B cell (primary cell): ENCODE data around the gene NDUFAF2. TPM values are rescaled to one million over a fixed set of nuclear protein-coding genes. Genes with fewer than 3 reads are reported as not detected.

ENCODE experiments used
- ATAC-seq: fragments of 200-7000 bp; cut with Tn5 transposase; one replicate; pipeline ENCODE4 v1.10.0; 2021; ENCODE audit warnings: low read depth, mild to moderate bottlenecking, moderate number of reproducible peaks, moderate library complexity
- CTCF ChIA-PET: fragments of 350-600 bp; sonication (Branson Sonifier 250); formaldehyde crosslinking; loops from one replicate; lab custom pipeline; 2021; ENCODE audit warnings: antibody characterized with exemption, inconsistent platforms; lab: Charles Lee
- POLR2A ChIA-PET: fragments of 350-600 bp; sonication (Branson Sonifier 250); formaldehyde crosslinking; loops from one replicate; lab custom pipeline; 2021; ENCODE audit warnings: antibody characterized with exemption; lab: Charles Lee
- DNase-seq: peaks from one replicate; pipeline ENCODE4 v3.0.0; 2013
- H2AFZ ChIP-seq: 2 replicates; pipeline ENCODE4 v1.6.1; 2012; ENCODE audit warnings: mild to moderate bottlenecking, low read depth, low read length; ENCODE audit not compliant: insufficient read depth, poor library complexity, severe bottlenecking
- H3K27ac ChIP-seq, 2 donors: 1 replicate in 1 of 2; 2 replicates in 1 of 2; pipeline ENCODE4 v1.5.1; 2012 to 2013; ENCODE audit warnings: low read length in 2 of 2, mild to moderate bottlenecking in 2 of 2, moderate library complexity in 1 of 2
- H3K27me3 ChIP-seq, 4 experiments: fragments of 200-600 bp in 1 of 4; sonication (generic) in 1 of 4; replicated peaks in 1 of 4; 1 replicate in 2 of 4; 2 replicates in 2 of 4; pipeline versions ENCODE4 v1.6.1 to v1.7.0; 2013 to 2016; ENCODE audit warnings: low read length in 3 of 4, mild to moderate bottlenecking in 2 of 4, mixed read lengths in 1 of 4, moderate library complexity in 1 of 4; ENCODE audit not compliant: insufficient read depth in 4 of 4, control insufficient read depth in 3 of 4; ENCODE audit errors: control extremely low read depth in 1 of 4
- H3K36me3 ChIP-seq, 2 experiments: replicated peaks in 1 of 2; 1 replicate in 1 of 2; 2 replicates in 1 of 2; pipeline versions ENCODE4 v1.6.1 to v1.7.1; 2013; ENCODE audit warnings: low read length in 1 of 2; ENCODE audit not compliant: insufficient read depth in 2 of 2, control insufficient read depth in 1 of 2; ENCODE audit errors: control extremely low read depth in 1 of 2, extremely low read depth in 1 of 2
- H3K4me1 ChIP-seq, 2 donors: fragments of 200-600 bp in 1 of 2; sonication (generic) in 1 of 2; 1 replicate in 1 of 2; 2 replicates in 1 of 2; pipeline versions ENCODE4 v1.5.1 to v1.6.1; 2013 to 2017; ENCODE audit warnings: low read length in 2 of 2; ENCODE audit not compliant: control insufficient read depth in 2 of 2, insufficient read depth in 2 of 2
- H3K4me2 ChIP-seq: replicated peaks from 2 replicates; pipeline ENCODE3; 2012; ENCODE audit warnings: mild to moderate bottlenecking, low read depth, low read length; ENCODE audit not compliant: poor library complexity, severe bottlenecking
- H3K4me3 ChIP-seq, 5 experiments: fragments of 200-600 bp in 1 of 5; sonication (generic) in 1 of 5; 1 replicate in 3 of 5; 2 replicates in 2 of 5; pipeline versions ENCODE4 v1.5.1 to v1.7.0; 2011 to 2016; ENCODE audit warnings: low read length in 4 of 5, mild to moderate bottlenecking in 4 of 5, low read depth in 2 of 5, control low read depth in 1 of 5, moderate library complexity in 1 of 5; ENCODE audit not compliant: insufficient read depth in 1 of 5; ENCODE audit errors: control extremely low read depth in 1 of 5, extremely low read depth in 1 of 5
- H3K79me2 ChIP-seq: fragments of 200-600 bp; sonication (generic); one replicate; pipeline ENCODE4 v1.6.0; 2016; ENCODE audit warnings: low read length; ENCODE audit not compliant: control insufficient read depth, insufficient read depth
- H3K9ac ChIP-seq: fragments of 200-600 bp; sonication (generic); 2 replicates; pipeline ENCODE4 v1.6.1; 2017; ENCODE audit warnings: mild to moderate bottlenecking, low read length, moderate library complexity
- H3K9me3 ChIP-seq, 3 donors: one replicate each; pipeline versions ENCODE4 v1.6.1 to v1.7.1; 2013; ENCODE audit warnings: low read length in 2 of 3; ENCODE audit not compliant: control insufficient read depth in 2 of 3, insufficient read depth in 1 of 3; ENCODE audit errors: control extremely low read depth in 1 of 3
- H4K20me1 ChIP-seq: 2 replicates; pipeline ENCODE4 v1.6.0; 2012; ENCODE audit warnings: mild to moderate bottlenecking, low read length; ENCODE audit not compliant: insufficient read depth, control insufficient read depth, poor library complexity, severe bottlenecking
- H3K27ac Mint-ChIP-seq: one replicate; pipeline ENCODE4 v1.8.0; 2021; ENCODE audit warnings: mixed read lengths
- H3K27me3 Mint-ChIP-seq: one replicate; pipeline ENCODE4 v1.8.0; 2021; ENCODE audit warnings: mixed read lengths
- H3K4me1 Mint-ChIP-seq: one replicate; pipeline ENCODE4 v1.8.0; 2021; ENCODE audit warnings: mixed read lengths
- H3K4me3 Mint-ChIP-seq: one replicate; pipeline ENCODE4 v1.8.0; 2021; ENCODE audit warnings: mixed read lengths
- H3K9me3 Mint-ChIP-seq: one replicate; pipeline ENCODE4 v1.8.0; 2022; ENCODE audit warnings: mixed read lengths; ENCODE audit not compliant: insufficient read depth
- EZH2 ChIP-seq: IDR thresholded peaks from 2 replicates; pipeline ENCODE4 v1.6.1; 2012; ENCODE audit warnings: borderline replicate concordance, low read depth, mild to moderate bottlenecking, moderate library complexity, low read length; ENCODE audit not compliant: insufficient read depth, poor library complexity, severe bottlenecking
- whole genome bisulfite sequencing: methylation state at CpG from one replicate; pipeline ENCODE4 v1.1.5; 2013; ENCODE audit warnings: missing lambda C conversion rate; ENCODE audit not compliant: insufficient coverage; 5-methylcytosine and 5-hydroxymethylcytosine counted together
- intact Hi-C: fragments of 100-400 bp; cut with micrococcal nuclease; formaldehyde crosslinking; loops from one replicate; pipeline ENCODE4 v1.10.0; 2022
- polyA plus RNA-seq: library from polyadenylated mRNA; depleted of rRNA; stranded (reverse); fragments of >200 nt; gene quantifications from 2 replicates; pipeline ENCODE4 v1.2.3, GENCODE V29; 2012
- total RNA-seq, 2 donors: library from RNA; stranded (reverse); fragments of 120-200 nt in 1 of 2; gene quantifications; 1 replicate in 1 of 2; 2 replicates in 1 of 2; pipeline versions ENCODE4 v1.2.3 to v1.2.4, GENCODE V29; 2013 to 2022
- TF ChIP-seq, protein P1 (sequence below): fragments of 200-600 bp; IDR thresholded peaks from one replicate; pipeline ENCODE4 v1.8.0; 2022; ENCODE audit warnings: antibody characterized with exemption, mild to moderate bottlenecking

NDUFAF2 gene
- total and polyA plus RNA-seq, 2 donors (not counting 1 experiment from before 2014, with no cell fraction given), result 6.3 to 9.7 TPM

DNA sequence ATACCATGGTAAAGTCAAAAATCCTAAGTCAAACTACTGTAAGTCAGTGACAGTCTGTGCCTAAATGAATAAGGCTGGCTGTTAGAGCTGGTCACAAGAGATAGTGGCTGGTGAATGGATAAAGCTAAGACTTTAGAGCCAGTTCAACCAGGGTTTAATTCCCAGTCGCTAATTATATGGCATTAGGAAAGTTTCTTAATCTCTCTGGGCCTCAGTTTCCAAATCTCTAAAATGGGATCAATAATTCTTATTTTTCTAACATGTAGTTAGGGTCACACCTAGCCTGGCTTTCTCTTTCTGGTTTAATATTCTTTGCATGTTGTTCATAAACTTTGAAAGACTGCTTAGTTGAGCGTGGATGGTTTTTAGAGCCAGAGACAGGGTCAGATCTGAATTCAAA lies 152.5 kb downstream of the NDUFAF2 start:
- Histone ChIP-seq H3K36me3 (no peaks in the 10 kb centered on the region), H3K9me3 (peaks cover 0 to 7% (median 0%) of the 10 kb centered on the region in 3 donors), H3K9ac (no peak overlapping the region), H3K4me1 (no peaks in the 10 kb centered on the region), H3K27ac (no peak overlapping the region), H3K4me3 (no peak overlapping the region), H2AFZ (no peak overlapping the region), H3K4me2 (no peak overlapping the region), H3K27me3 (no peaks in the 10 kb centered on the region), H3K79me2 (no peaks in the 10 kb centered on the region), H4K20me1 (no peaks in the 10 kb centered on the region)
- ChIA-PET CTCF (no interaction called here), POLR2A (no interaction called here)
- Mint-ChIP-seq H3K9me3 (peaks cover 4% of the 10 kb centered on the region), H3K4me3 (no peak overlapping the region), H3K27me3 (no peaks in the 10 kb centered on the region), H3K27ac (no peak overlapping the region), H3K4me1 (no peaks in the 10 kb centered on the region)
- TF ChIP-seq EZH2, result no peak
- TF ChIP-seq, protein P1, sequence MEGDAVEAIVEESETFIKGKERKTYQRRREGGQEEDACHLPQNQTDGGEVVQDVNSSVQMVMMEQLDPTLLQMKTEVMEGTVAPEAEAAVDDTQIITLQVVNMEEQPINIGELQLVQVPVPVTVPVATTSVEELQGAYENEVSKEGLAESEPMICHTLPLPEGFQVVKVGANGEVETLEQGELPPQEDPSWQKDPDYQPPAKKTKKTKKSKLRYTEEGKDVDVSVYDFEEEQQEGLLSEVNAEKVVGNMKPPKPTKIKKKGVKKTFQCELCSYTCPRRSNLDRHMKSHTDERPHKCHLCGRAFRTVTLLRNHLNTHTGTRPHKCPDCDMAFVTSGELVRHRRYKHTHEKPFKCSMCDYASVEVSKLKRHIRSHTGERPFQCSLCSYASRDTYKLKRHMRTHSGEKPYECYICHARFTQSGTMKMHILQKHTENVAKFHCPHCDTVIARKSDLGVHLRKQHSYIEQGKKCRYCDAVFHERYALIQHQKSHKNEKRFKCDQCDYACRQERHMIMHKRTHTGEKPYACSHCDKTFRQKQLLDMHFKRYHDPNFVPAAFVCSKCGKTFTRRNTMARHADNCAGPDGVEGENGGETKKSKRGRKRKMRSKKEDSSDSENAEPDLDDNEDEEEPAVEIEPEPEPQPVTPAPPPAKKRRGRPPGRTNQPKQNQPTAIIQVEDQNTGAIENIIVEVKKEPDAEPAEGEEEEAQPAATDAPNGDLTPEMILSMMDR, result no peak
- intact Hi-C loops, result no loop called here
- DNase-seq (no peak), ATAC-seq (no peak)
- WGBS, result no CpG with 5 or more reads among the region's 2 CpGs

DNA sequence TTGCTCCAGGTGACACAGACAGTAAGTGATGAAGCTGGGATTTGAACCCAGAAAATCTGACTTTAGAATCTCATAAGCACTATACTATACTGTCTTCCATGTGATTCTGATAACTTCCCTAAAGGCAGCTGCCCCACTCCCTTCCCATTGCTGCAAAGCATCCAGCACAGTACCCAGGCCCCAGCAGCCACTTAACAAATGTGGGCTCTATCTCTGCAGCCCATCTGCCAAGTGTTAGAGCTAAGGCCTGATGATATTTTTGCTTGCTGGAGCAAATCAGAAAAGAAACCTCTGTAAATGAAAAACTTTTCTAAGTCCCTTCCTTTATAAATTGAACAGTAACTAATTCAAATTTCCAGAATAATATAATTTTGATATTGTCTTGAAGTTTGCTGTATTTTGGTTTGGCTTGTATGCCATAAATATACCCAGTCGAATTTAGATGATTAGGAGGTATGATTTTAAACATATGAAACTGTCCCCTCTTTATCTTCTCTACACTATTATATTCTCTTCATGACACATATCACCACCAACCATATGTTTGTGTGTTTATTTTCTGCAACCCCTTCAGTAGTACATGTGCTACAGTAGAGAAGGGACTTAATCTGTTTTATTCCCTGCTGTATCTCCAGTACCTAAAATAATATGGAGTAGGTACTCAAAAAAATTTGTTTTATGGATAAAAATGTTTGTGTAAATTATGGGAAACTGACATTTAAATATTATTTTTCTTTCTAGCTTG lies 153.4 kb downstream of the NDUFAF2 start:
- H3K9me3 ChIP-seq, result peaks cover 0 to 7% (median 0%) of the 10 kb centered on the region in 3 donors
- H3K36me3 ChIP-seq, result no peaks in the 10 kb centered on the region
- DNase-seq (no peak), ATAC-seq (no peak)
- TF ChIP-seq EZH2, result no peak
- TF ChIP-seq, protein P1, result no peak
- Mint-ChIP-seq H3K27ac (no peak overlapping the region), H3K27me3 (no peaks in the 10 kb centered on the region), H3K4me3 (no peak overlapping the region), H3K4me1 (no peaks in the 10 kb centered on the region), H3K9me3 (peaks cover 4% of the 10 kb centered on the region)
- ChIA-PET CTCF (no interaction called here), POLR2A (no interaction called here)
- H3K4me2 ChIP-seq, result no peak overlapping the region
- no peak overlapping the region for H3K4me3 ChIP-seq
- no peaks in the 10 kb centered on the region for H4K20me1 ChIP-seq
- H2AFZ ChIP-seq, result no peak overlapping the region
- intact Hi-C loops, result no loop called here
- no peaks in the 10 kb centered on the region for H3K4me1 ChIP-seq
- no CpG with 5 or more reads among the region's 1 CpG for WGBS
- H3K79me2 ChIP-seq, result no peaks in the 10 kb centered on the region
- no peak overlapping the region for H3K9ac ChIP-seq
- H3K27ac ChIP-seq, result no peak overlapping the region
- H3K27me3 ChIP-seq, result no peaks in the 10 kb centered on the region
